HG02610 (cell line): ENCODE measurements around the gene SH3BP4.

Source experiments
- ATAC-seq: cut with Tn5 transposase; IDR thresholded peaks from one replicate; pipeline ENCODE4 v1.9.1; 2021; ENCODE audit warnings: mild to moderate bottlenecking, moderate library complexity; ENCODE audit not compliant: unreplicated experiment

SH3BP4 gene

DNA sequence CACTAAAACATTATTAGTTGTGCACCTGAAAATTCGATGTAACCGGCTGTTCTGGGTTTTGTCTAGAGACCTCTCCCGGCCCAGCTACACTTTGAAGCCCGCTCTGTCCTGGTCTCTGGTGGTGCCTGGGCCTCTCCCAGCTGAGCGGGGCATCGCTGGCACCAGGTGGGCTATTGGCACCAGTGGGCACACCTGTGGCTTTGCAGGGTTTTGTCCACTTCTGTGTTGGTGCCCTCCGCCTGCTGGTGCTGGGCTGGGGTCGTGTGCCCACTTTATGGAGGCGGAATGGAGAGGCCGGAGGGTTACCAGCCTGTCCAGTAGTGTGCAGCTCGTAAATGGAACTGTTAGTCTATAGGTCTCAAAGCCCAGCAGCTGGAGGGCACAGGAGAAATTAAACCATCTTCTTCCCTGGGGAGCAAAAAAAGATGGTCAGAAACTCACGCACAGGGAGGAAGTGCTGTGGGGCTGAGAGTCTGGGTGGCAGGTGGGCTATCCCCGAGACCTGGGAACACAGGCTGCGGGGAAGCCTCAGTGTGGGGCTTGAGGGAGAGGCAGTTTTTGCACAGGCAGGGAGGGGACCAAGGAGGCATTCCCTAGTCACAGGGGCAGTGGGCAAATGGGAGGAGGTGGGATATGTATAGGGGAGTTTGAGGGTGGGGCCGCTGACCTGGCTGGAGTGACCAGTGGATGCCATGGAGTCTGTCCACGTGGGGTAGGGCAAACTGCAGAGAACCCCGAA is 30.4 kb downstream of the SH3BP4 start:
- no peak for ATAC-seq

DNA sequence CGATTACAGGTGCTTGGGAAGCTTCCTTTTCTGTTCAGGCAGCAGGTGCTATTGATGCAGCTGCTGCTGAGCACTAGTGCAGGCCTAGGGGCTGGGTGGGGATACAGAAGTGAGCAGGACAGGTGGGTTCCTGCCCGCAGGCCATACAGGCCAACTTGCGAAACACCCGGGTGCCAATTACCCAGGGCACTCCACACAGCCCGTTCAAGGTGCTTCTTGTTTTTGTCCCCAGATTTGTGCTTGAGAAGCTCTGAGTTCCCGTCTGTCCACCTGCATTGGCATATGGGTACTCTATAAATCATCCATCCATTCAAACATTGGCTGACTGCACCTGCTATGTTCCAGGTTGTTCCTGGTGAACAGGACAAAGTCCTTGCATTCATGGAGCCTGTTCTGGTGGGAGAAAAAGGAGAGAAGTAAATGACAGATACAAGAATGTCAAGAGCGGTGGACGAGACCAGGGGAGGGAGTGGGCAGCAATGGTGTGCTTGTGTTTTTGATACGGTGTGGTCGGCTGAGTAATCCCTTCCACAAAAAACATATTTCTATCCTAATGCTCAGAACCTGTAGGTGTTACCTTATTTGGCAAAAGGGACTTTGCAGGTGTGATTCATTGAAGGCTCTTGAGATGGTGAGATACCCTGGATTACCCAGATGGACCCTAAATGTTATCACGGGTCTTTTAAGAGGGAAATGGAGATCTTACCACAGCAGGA is 31.4 kb downstream of the SH3BP4 start:
- ATAC-seq = no peak

DNA sequence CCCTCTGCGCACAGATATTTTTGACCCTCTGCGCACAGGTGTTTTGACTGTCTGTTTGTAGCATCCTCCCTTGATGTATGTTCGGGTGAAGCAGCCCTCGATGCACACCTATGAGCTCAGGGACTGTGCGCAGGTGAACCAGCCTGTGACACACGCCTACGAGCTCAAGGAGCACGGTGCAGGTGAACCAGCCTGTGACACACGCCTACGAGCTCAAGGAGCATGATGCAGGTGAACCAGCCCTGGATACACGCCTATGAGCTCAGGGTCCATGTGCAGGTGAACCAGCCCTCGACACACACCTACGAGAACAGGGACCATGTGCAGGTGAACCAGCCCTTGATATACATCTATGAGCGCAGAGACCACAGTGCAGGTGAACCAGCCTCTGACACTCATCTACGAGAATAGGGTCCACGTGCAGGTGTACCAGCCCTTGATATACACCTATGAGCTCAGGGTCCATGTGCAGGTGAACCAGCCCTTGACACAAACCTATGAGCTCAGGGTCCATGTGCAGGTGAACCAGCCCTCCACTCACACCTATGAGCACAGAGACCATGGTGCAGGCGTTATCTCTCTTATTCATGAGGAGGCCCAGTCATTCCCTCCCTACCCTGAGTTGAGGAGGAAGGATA is 33.9 kb downstream of the SH3BP4 start:
- no peak for ATAC-seq

DNA sequence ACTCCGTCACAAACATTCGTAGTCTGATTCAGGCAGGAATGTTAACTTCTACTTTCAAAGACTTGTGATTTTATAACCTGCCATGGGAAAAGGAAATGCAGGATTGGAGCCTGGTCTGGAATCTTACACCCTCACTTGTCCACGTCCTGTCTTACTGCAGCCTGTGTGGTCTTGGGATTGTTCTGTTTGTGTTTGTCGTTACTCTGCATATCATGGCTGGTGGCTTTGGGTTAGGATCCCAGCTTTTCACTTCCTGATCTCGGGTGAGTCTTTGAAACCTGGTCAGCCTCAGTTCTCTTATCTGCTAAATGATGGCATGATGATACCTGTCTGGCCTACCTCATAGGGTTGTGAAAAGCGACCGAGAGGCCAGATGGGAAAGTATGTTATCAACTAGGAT is 34.6 kb downstream of the SH3BP4 start:
- no peak for ATAC-seq

DNA sequence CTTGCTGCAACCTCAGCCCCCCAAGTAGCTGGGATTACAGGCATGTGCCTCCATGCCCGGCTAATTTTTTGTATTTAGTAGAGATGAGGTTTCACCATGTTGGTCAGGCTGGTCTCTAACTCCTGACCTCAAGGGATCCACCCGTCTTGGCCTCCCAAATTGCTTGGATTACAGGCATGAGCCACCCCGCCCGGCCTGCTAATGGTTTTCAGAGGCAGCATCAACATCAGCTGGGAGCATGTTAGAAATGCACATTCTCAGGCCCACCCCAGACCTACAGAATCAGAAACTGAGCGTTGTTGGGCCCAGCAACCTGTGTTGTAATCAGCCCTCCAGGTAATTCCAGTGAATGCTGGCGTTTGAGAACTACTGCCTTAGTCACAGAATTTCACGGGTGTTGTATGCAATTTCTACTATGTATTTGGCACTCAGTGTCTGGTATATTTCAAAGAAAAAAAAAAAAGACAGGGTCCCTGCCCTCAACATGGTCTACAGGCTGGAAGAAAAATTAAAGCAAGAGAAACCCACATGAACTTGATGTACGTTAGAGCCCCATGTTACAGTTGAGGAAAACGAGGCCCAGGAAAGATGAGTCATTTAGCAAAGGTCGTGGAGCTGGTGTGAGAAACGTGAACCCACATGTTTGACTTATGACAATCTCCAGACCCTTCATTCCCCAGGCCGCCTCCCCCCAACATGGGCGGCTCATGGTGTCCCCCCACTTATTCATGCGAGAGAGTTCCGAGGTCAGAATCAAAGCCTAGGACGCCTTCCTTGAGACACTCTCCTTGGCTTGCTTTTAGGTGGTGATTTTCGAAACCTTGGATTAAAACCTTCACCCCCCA is 35.3 kb downstream of the SH3BP4 start:
- ATAC-seq = no peak

DNA sequence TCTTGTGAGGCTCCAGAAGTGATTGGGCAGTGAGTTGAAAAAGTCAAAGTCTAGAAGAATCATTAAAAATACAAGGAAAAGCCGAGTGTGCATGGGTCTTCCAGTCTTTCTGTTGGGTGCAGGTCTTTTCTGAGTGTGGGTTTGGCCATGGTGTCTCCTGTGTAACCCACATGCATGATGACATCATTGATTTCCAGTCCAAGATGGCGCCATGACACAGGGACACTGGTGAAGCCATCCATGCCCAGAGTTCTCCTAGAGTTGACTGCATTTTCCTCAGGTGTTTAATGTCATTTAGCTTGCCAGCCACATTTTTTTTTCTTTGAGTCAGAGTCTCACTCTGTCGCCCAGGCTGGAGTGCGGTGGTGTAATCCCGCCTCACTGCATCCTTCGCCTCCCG is 35.9 kb downstream of the SH3BP4 start:
- no peak for ATAC-seq

DNA sequence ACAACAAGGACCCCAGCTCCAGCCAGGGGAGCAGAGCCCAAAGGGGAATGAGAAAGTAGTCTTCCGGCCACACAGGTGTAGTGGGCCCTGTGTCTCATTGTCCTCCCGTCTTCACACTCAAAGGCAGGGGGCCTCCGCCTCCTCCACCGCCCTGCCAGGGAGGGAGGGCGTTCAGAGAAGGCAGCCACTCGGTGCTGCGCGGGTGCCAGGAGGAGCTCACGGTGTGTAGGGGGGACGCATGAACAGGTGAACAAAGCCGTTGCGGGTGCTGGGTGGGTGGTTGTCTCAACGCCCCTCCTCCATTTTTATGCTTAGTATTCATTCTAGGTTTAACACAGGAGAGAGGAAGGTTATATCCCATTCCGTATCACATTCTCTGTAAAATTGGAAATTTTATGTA is 36.7 kb downstream of the SH3BP4 start:
- ATAC-seq = no peak

DNA sequence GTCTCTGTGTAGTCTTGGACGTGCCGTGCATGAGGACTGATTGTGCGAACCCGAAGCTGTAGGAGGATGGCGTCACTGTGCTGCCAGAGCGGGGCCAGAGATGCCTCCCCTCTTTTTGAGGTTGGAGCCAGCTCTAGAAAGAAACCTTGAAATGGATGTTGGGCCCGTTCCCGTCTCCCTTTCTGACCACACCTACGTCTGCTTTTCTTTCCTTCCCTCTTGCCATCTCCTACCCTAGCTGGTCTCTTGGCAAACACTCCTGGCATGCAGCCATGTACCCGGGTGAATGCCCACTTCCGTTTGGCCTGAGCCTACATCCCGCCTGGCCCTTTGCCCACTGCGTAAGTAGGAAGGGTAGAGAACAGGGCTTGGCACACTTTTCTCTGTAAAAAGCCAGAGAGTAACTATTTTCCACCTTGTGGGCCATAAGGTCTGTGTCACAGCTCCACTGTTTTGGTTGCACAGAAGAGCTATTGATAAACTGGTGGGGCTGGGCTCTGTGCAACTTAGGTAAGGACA is 37.4 kb downstream of the SH3BP4 start:
- ATAC-seq = no peak

DNA sequence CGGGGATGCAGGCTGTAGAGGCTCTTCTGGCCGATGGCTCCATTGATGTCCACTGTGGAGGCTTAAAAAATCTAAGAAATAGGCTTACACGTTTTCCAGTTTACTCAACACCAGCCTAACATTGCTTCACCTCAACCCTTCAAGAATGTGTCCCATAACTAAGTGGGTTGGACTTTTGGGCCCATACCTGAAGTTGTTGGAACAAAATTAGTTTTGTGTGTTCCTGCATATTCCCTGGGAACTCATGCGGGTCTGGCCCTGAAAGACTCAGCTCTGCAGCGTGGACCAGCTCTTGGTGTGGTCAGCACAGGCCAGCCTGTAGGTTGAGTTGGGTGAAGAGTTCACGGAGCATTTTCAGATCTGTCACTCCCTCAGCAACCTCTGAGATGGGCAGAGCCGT is 38.5 kb downstream of the SH3BP4 start:
- no peak for ATAC-seq

DNA sequence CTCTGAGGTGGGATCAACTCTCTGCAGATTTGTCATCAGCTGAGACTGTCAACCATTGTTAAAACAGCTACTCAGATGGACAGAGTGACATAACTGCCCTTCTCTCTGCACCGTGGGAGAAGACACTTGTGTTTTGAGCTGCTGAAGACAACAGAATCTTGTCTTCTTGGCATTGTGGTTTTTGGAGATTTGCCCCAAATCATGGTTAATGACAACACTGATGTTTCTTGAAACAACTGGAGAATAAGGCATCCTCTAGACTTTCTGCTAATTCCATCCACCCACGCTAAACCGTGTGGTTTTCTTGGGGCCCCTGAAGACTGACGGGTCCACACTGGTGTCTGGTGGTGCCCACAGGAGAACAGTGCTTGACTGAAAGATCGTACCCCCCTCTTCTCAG is 39.5 kb downstream of the SH3BP4 start:
- ATAC-seq = no peak

DNA sequence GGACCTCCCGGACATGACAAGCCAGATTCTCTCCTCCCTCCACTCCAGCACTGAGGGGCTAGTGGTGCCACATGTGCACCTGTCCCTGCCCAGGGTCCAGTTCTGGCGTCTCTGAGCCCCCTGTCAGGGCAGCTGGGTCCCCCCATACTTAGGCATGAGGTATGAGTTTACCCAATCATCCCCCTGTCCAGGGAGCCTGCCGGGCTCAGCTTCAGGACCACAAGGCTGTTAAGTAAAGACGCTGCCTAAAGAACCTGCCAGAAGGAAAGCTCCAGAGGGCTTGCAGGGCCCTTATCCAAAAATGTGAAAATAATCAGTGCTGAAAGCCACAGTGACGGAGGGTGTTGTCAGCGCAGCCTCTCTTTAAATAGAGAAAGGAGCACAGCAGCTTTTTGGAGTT is 40.0 kb downstream of the SH3BP4 start:
- no peak for ATAC-seq

DNA sequence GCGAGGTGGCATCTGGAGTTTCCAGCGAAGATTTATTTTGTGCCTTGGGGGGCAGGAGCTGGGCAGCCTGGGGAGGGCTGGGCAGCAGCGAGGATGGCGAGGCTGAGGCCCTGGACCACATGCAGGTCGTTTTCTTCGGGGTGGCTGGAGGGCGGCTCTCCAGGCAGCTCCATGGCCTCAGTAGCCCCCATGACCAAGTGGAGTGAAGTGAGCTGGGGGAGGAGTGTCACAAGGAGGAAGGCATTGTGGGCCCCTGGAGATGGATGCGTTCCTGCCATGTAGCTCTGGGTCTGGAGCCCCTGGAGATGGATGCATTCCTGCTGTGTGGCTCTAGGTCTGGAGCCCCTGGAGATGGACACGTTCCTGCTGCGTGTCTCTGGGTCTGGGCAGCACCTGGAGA is 40.4 kb downstream of the SH3BP4 start:
- ATAC-seq = no peak

DNA sequence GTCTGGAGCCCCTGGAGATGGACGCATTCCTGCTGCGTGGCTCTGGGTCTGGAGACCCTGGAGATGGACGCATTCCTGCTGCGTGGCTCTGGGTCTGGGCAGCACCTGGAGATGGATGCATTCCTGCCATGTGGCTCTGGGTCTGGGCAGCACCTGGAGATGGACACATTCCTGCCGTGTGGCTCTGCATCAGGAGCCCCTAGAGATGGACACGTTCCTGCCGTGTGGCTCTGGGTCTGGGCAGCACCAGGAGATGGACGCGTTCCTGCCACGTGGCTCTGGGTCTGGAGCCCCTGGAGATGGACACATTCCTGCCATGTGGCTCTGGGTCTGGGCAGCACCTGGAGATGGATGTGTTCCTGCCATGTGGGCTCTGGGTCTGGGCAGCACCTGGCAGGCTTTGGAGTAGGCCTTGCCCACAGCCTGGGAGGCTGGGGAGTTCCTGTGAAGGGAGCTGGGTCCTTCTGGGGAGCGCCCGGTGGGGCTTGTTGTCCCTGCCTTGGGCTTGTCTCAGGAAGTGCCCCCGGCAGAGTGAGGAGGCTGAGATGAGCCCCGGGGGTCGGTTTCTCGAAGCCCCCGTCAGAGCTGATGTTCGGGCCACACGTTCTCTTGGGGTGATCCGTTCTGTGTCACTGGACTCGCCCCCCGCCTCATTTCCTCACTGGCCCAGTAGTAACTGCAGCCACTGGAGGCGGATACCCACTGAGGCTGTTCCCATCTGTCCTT is 41.0 kb downstream of the SH3BP4 start:
- no peak for ATAC-seq

DNA sequence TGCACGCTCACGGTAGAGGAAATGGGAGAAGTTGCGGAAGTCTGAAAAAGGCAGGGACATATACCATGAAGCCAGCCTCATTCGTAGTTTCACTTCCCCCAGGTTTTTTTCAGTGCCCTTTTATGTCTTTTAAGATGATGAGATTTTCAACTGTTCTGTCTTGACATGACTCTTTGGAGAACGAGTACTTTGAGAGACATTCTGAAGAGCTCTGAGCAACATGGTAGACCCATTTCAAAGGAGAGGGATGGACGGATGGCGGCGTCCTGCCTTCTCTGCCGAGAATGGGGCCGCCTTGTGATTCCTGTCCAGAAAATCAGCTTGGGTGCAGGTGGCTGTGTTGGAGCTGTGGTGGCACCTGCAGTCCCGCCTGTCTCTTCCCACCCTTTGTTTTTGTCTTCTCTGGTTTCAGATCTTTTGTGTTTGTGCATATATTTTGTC is 41.7 kb downstream of the SH3BP4 start:
- ATAC-seq = no peak

DNA sequence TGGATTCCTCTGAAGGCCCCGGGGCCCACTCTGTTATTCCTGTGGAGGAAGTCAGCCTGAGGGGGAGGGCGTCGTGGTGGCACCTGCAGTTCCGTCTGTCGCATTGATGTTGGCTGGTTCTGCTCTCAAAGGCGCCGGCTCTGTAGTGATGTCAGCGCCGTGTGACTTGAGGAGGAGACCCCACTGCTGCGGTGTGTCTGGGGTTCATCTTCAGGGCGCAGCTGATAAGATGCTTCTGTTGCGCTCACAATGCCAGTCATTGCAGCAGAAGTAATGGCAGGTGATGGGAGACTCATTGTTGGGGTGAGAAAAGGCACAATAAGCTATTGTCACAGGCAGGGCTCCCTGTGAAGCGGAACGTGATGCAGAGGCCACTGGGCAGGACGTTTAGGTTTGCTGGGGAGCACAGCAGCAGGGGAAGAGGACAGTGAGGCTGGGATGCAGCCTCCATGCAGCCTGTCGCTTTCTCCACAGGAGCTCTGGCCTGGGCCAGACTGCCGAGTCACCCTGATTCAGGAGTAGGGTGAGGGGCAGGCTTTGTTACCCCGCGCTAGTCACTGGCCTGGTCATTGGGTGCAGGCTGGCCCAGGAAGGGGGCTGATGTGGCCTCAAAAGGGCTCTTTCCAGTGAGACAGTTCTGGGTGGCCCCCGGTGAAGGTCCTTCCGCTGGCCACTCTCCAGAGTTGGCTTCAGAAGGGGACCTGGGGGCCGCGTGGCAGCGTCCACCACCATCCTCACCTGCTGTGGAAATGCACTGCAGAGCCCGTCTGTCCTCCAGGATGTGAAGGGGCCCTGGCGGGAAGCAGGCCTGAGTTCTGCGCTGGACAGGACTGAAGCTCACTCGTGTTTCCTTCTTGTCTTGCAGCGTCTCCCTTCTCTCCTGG is 42.9 kb downstream of the SH3BP4 start:
- no peak for ATAC-seq

DNA sequence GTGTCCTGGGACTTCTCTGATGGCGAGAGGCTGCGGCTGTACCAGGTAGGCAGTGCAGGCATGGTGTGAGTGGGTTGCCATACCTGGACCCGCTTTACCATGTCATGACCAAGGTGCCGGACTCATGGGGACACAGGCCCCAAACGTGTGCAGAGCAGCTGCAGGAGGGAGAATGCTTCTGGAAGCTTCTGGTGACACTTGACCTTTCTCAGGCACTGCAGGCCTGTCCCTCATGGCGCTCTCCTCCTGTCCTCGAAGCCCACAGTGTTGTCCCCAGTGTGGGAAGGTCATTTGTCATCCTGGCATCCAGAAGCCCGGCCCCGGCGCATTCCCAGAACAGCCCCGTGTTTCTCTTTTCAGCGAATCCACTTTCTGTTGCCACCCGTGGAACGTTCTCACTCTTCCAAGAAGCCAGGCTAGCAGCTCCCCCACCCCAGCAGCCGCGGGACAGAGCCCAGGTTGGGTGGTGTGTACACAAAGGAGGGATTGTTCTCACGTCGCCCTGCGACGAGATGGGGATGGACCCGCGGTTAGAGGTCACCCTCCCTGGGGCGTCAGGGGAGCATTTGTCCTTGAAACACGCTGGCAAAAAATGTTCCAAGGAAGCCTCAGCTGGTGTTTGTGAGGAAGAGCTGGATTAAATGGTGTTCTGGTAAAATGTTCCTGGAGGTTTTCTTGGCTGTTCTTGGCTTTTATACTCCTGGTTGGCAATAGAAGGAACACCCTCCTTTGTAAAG is 43.7 kb downstream of the SH3BP4 start:
- ATAC-seq = no peak

DNA sequence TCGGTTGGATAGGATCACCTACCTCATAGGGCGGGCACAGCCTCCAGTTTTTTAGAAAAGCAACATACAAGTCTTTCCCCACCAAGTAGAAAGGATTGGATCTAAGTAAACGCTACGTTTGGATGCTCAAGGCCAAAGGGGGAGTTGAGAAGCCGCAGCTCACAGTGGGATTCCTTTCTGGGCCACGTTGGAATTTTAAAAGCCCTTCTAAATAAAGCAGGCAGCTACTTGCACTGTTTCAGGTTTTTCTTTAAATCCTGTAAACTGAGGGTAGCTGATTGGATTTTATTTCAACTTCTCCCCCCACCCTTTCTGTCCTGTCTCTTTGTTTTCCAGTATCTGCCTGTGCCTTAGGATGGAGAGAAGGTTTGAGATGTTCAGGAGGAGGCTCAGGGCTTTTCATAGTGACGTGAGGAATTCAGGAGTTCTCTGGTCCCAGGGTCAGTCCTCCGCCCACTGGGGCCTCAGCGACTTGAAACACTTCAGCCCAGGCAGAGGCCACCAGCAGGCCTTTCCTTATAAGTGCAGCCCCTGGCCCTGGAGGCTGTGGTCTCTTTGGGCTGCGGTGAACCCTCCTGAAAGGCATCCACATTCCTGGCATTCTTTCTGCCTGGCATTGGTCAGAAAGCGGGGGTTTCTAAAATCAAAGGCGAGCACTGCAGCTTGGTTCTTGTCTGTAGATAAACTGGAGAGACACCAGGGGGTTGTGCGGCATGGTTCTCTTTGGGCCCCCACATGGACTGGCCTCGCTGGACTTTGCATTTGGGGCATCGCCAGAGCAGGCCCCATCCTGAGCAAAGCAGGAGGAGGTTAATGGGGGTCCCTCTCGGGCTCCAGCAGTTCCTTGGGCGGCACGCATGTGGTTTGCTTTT is 44.5 kb downstream of the SH3BP4 start:
- no peak for ATAC-seq

DNA sequence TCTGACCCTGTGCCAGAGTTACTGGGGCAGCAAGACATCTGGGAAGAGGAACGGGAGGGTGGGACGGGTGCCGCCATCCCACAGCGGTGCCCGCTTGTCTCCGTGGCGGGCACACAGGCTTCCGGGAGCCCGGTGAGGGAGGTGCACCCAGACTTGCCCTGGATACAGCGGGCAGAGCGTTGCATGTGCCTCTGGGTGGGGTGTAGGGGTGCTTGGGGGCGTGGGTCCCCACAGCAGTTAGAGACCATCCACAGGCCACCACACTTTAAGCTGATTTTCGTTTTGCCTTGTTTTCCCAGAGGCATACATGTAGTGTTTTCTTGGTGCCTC is 45.1 kb downstream of the SH3BP4 start:
- ATAC-seq = no peak
